GM12873 (cell line): ENCODE results near the gene SPATA13.

Source experiments
- CTCF ChIP-seq: IDR thresholded peaks from 2 replicates; pipeline ENCODE4 v1.5.1; 2012; ENCODE audit warnings: low read depth, mild to moderate bottlenecking, moderate library complexity, low read length, control low read depth; ENCODE audit not compliant: insufficient read depth; ENCODE audit errors: missing control alignments

Gene SPATA13

GRCh38 chr13:24123761-24124160, 36.8 kb upstream of the SPATA13 start:
- TF ChIP-seq CTCF: no peak

- TF ChIP-seq CTCF: no peak
These were observed 35.6 kb upstream of the SPATA13 start for GRCh38 chr13:24124789-24125476.

GRCh38 chr13:24127116-24127631, 33.3 kb upstream of the SPATA13 start:
- TF ChIP-seq CTCF: no peak

GRCh38 chr13:24128112-24128511, 32.4 kb upstream of the SPATA13 start:
- no peak for TF ChIP-seq CTCF

GRCh38 chr13:24128962-24129361, 31.6 kb upstream of the SPATA13 start:
- no peak for TF ChIP-seq CTCF

GRCh38 chr13:24129914-24130774, 30.4 kb upstream of the SPATA13 start:
- TF ChIP-seq CTCF: no peak

GRCh38 chr13:24131749-24132148, 28.8 kb upstream of the SPATA13 start:
- TF ChIP-seq CTCF: no peak
